ENCODE results near the gene TMEM127.

TMEM127 gene, protein sequence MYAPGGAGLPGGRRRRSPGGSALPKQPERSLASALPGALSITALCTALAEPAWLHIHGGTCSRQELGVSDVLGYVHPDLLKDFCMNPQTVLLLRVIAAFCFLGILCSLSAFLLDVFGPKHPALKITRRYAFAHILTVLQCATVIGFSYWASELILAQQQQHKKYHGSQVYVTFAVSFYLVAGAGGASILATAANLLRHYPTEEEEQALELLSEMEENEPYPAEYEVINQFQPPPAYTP

DNA sequence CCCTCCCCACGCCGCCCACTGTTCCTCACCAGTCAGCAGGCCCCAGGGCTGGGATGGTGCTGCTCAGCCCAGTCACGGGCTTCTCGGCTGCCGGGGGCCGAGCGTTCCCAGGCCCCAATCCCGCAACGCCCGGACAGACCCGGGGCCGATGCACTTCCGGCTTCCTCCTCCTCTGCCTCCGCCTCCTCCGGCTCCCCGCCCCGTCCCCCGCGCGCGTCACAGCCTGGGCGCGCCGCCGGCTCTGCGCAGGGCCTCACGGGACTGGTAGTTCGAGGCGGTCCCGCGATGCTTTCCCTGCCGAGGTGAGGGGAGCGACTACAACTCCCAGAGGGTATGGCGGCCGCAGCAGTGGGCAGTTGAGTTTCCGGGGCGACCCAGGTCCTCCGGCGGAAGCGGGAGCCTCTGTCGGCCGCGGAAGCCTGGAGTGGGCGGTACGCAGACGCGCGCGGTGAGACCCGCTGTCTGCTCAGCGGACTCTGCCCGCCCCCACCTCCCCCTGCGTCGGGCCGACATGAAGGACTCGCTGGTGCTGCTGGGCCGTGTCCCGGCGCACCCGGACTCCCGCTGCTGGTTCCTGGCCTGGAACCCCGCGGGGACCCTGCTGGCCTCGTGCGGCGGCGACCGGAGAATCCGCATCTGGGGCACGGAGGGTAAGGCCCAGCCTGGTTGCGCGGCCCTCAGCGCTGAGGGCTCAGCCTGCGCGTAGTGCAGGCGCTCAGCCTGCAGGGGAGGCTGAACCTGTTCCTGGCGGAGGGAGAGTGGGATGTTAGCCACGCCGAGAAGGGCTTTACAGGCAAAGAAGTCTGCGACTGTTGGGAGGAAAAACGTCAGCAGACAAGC, at the start of gene TMEM127, which contains the start of gene CIAO1:
TSS of gene TMEM127 (minus strand) at position 158 of the 840 bp plus-strand sequence. CDS start 616 bp downstream, outside the sequence.
TSS of gene CIAO1 (plus strand) at position 386 of the 840 bp plus-strand sequence. CDS start at position 512, 126 bp downstream.
- peak; percentile 97 for DNase-seq (ENCODE audit: extremely low spot score)
- ChIA-PET POLR2A (interaction anchor here (0.6 to 3.8 kb wide), 10 partner anchors 8 to 274 kb away, joined by 3 to 37 read pairs (median 4); partner anchors contain the start of gene STARD7), CTCF (no interaction called here)
- TF ChIP-seq L3MBTL2 (conservative IDR thresholded peaks at IDR 0.05): peak; percentile 60
- TF ChIP-seq ELF4 (IDR thresholded peaks at IDR 0.05): peak; percentile 90
- TF ChIP-seq SUZ12 (IDR thresholded peaks at IDR 0.05): no peak

DNA sequence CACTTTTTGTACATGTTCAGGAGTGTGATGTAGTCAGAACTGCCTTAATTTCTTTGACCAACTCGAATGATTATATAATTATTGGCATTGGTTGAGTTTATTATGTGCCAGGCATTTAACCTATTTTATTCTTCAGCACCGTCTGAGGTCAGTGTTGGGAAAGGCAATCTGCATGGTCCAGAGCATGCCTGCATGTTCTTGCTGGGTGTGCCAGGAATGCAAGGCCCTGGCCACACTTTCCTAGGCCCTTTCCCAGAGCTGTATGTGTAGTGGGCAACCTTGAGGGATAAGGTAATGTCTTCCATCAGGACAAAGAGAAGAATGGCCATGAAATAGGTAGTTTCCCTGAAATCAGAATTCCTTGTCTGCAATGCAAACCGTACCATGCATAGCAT, 49.2 kb upstream of the TMEM127 start:
- no peak for DNase-seq (ENCODE audit: extremely low spot score)
- CTCF ChIA-PET: no interaction called here
- POLR2A ChIA-PET: interaction anchor here (0.6 to 1.9 kb wide), 5 partner anchors 9 to 107 kb away, joined by 3 to 7 read pairs (median 5); partner anchors contain the start of genes ITPRIPL1 and NCAPH
- no peak for TF ChIP-seq CTBP1 (IDR thresholded peaks at IDR 0.05; ENCODE audit: borderline replicate concordance)
- TF ChIP-seq TARDBP (IDR thresholded peaks at IDR 0.05): no peak
- no peak for TF ChIP-seq ARNT (IDR thresholded peaks at IDR 0.05)
- TF ChIP-seq FOXM1 (IDR thresholded peaks at IDR 0.05; ENCODE audit: borderline replicate concordance): no peak
- no peak for TF ChIP-seq LEF1 (IDR thresholded peaks at IDR 0.05; ENCODE audit: borderline replicate concordance)
- TF ChIP-seq L3MBTL2 (conservative IDR thresholded peaks at IDR 0.05): no peak
- no peak for TF ChIP-seq NFRKB (IDR thresholded peaks at IDR 0.05)
- TF ChIP-seq SUZ12 (IDR thresholded peaks at IDR 0.05): no peak
- TF ChIP-seq, protein P1, sequence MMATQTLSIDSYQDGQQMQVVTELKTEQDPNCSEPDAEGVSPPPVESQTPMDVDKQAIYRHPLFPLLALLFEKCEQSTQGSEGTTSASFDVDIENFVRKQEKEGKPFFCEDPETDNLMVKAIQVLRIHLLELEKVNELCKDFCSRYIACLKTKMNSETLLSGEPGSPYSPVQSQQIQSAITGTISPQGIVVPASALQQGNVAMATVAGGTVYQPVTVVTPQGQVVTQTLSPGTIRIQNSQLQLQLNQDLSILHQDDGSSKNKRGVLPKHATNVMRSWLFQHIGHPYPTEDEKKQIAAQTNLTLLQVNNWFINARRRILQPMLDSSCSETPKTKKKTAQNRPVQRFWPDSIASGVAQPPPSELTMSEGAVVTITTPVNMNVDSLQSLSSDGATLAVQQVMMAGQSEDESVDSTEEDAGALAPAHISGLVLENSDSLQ (IDR thresholded peaks at IDR 0.05): no peak
- TF ChIP-seq ZNF384 (IDR thresholded peaks at IDR 0.05): no peak

DNA sequence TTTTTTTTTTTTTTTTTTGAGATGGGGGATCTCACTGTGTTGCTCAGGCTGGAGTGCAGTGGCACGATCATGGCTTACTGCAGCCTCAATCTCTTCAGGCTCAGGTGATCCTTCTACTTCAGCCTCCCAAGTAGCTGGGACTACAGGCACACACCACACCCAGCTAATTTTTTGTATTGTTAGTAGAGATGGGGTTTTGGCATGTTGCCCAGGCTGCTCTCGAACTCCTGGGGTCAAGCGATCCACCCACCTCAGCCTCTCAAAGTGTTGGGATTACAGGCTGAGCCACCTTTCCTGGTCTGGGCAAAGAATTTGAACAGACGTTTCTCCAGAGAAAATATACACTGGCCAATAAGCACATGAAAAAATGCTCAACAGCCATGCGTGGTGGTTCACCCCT, 42.5 kb upstream of the TMEM127 start:
- no peak for DNase-seq (ENCODE audit: extremely low spot score)
- TF ChIP-seq BHLHE40 (IDR thresholded peaks at IDR 0.05; ENCODE audit: borderline replicate concordance) (no peak), FOXA1 (IDR thresholded peaks at IDR 0.05) (no peak), LEF1 (IDR thresholded peaks at IDR 0.05; ENCODE audit: borderline replicate concordance) (no peak), TARDBP (IDR thresholded peaks at IDR 0.05) (no peak), CTBP1 (IDR thresholded peaks at IDR 0.05; ENCODE audit: borderline replicate concordance) (no peak), SUZ12 (IDR thresholded peaks at IDR 0.05) (no peak), HDGF (IDR thresholded peaks at IDR 0.05; ENCODE audit: borderline replicate concordance) (no peak), FOXK2 (IDR thresholded peaks at IDR 0.05) (no peak), FOXM1 (IDR thresholded peaks at IDR 0.05; ENCODE audit: borderline replicate concordance) (no peak), SP1 (IDR thresholded peaks at IDR 0.05) (no peak), NFRKB (IDR thresholded peaks at IDR 0.05) (no peak), L3MBTL2 (conservative IDR thresholded peaks at IDR 0.05) (no peak), ARNT (IDR thresholded peaks at IDR 0.05) (no peak), ZNF384 (IDR thresholded peaks at IDR 0.05) (no peak)
- TF ChIP-seq, protein P1 (IDR thresholded peaks at IDR 0.05): no peak

DNA sequence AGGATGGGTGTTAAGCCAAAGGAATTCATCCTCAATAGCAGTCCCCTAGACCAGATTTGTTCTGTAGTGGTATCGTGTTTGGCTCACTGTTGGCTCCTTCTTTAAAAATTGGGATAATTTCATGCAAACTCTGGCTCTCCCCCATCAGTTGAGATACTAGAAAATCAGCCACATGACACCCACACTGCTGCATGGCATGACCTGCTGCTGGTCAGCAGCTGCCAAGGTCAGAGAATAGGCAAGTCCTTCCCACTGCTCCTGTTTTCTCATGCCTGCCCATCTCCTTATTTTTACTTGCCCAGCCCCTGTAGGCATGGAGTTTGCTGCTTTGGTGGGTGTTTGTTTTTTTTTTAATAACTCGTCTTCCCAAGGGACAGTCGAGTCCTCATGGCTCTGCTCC, 40.6 kb upstream of the TMEM127 start:
- CTCF ChIA-PET: no interaction called here
- TF ChIP-seq NFRKB (IDR thresholded peaks at IDR 0.05): no peak
- TF ChIP-seq, protein P1 (IDR thresholded peaks at IDR 0.05): no peak
- no peak for TF ChIP-seq TARDBP (IDR thresholded peaks at IDR 0.05)
- no peak for TF ChIP-seq ELF4 (IDR thresholded peaks at IDR 0.05)
- no peak for TF ChIP-seq FOXA1 (IDR thresholded peaks at IDR 0.05)
- TF ChIP-seq LEF1 (IDR thresholded peaks at IDR 0.05; ENCODE audit: borderline replicate concordance): no peak
- no peak for TF ChIP-seq ARNT (IDR thresholded peaks at IDR 0.05)
- no peak for TF ChIP-seq SUZ12 (IDR thresholded peaks at IDR 0.05)
- TF ChIP-seq CTBP1 (IDR thresholded peaks at IDR 0.05; ENCODE audit: borderline replicate concordance): no peak
- no peak for TF ChIP-seq SP1 (IDR thresholded peaks at IDR 0.05)
- TF ChIP-seq FOXK2 (IDR thresholded peaks at IDR 0.05): no peak
- no peak for TF ChIP-seq L3MBTL2 (conservative IDR thresholded peaks at IDR 0.05)
- no peak for TF ChIP-seq BHLHE40 (IDR thresholded peaks at IDR 0.05; ENCODE audit: borderline replicate concordance)
- TF ChIP-seq ZNF384 (IDR thresholded peaks at IDR 0.05): no peak
- TF ChIP-seq FOXM1 (IDR thresholded peaks at IDR 0.05; ENCODE audit: borderline replicate concordance): no peak
- TF ChIP-seq HDGF (IDR thresholded peaks at IDR 0.05; ENCODE audit: borderline replicate concordance): no peak
- DNase-seq (ENCODE audit: extremely low spot score): no peak
- POLR2A ChIA-PET: interaction anchor here (0.7 to 5.8 kb wide), 13 partner anchors 10 to 241 kb away, joined by 3 to 60 read pairs (median 4); partner anchors contain the start of genes ITPRIPL1, NCAPH and STARD7

More for the DNA sequence above, 42.5 kb upstream of the TMEM127 start:
- ChIA-PET CTCF (no interaction called here), POLR2A (interaction anchor here (1.0 to 5.8 kb wide), 3 partner anchors 12 to 27 kb away, joined by 3 to 60 read pairs (median 4); partner anchors contain the start of genes ITPRIPL1 and NCAPH)

DNA sequence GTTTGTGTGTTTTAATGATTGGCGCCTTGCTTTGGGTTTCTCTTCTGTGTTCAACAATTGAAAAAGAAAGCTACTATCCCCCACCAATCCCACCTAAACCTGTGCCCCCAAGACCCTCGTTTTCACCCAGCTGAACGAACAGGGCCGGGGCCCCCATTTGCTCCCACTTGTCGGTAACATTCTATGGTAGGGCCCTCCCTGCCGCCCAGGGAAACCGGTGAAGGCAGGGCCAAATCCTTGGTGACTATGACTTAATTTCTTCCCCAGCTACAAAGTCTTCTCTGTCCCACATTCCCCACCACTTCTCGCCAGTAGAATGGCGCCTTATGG, 40.1 kb upstream of the TMEM127 start:
- DNase-seq (ENCODE audit: extremely low spot score): no peak
- TF ChIP-seq FOXK2 (IDR thresholded peaks at IDR 0.05): no peak
- TF ChIP-seq NFRKB (IDR thresholded peaks at IDR 0.05): no peak
- no peak for TF ChIP-seq L3MBTL2 (conservative IDR thresholded peaks at IDR 0.05)
- no peak for TF ChIP-seq FOXA1 (IDR thresholded peaks at IDR 0.05)
- no peak for TF ChIP-seq TARDBP (IDR thresholded peaks at IDR 0.05)
- no peak for TF ChIP-seq ELF4 (IDR thresholded peaks at IDR 0.05)
- TF ChIP-seq SUZ12 (IDR thresholded peaks at IDR 0.05): no peak
- no peak for TF ChIP-seq HDGF (IDR thresholded peaks at IDR 0.05; ENCODE audit: borderline replicate concordance)
- no peak for TF ChIP-seq ZNF384 (IDR thresholded peaks at IDR 0.05)
- TF ChIP-seq CTBP1 (IDR thresholded peaks at IDR 0.05; ENCODE audit: borderline replicate concordance): no peak
- TF ChIP-seq FOXM1 (IDR thresholded peaks at IDR 0.05; ENCODE audit: borderline replicate concordance): no peak
- no peak for TF ChIP-seq ARNT (IDR thresholded peaks at IDR 0.05)
- TF ChIP-seq, protein P1 (IDR thresholded peaks at IDR 0.05): no peak
- POLR2A ChIA-PET: interaction anchor here (0.7 to 5.8 kb wide), 17 partner anchors 10 to 242 kb away, joined by 3 to 60 read pairs (median 4); partner anchors contain the start of genes ITPRIPL1, NCAPH and STARD7
- CTCF ChIA-PET: no interaction called here
